H7 (cell line): ENCODE measurements around the gene RBM38. TPM values are rescaled to one million over a fixed set of nuclear protein-coding genes. Genes with fewer than 3 reads are reported as not detected.

Experiments used
- DNase-seq: peaks from one replicate; pipeline ENCODE4 v3.0.0; 2012
- H3K27me3 ChIP-seq: 2 replicates; pipeline ENCODE4 v1.6.0; 2011; ENCODE audit warnings: mild to moderate bottlenecking, low read length; ENCODE audit not compliant: control insufficient read depth, insufficient read depth
- H3K36me3 ChIP-seq: replicated peaks from 2 replicates; pipeline ENCODE4 v1.5.1; 2011; ENCODE audit warnings: low read length; ENCODE audit not compliant: control insufficient read depth, insufficient read depth
- H3K4me3 ChIP-seq: 2 replicates; pipeline ENCODE4 v1.5.1; 2011; ENCODE audit warnings: low read depth, mild to moderate bottlenecking, control low read depth, low read length, moderate library complexity; ENCODE audit not compliant: insufficient read depth
- total RNA-seq: library from RNA; depleted of rRNA; stranded (reverse); fragments of >200 nt; shearing (Covaris generic); gene quantifications from 2 replicates; pipeline ENCODE4 v1.2.3, GENCODE V29; 2014

Gene RBM38
- total RNA-seq, 1 experiment from 2014 or later, result 91.7 TPM

DNA sequence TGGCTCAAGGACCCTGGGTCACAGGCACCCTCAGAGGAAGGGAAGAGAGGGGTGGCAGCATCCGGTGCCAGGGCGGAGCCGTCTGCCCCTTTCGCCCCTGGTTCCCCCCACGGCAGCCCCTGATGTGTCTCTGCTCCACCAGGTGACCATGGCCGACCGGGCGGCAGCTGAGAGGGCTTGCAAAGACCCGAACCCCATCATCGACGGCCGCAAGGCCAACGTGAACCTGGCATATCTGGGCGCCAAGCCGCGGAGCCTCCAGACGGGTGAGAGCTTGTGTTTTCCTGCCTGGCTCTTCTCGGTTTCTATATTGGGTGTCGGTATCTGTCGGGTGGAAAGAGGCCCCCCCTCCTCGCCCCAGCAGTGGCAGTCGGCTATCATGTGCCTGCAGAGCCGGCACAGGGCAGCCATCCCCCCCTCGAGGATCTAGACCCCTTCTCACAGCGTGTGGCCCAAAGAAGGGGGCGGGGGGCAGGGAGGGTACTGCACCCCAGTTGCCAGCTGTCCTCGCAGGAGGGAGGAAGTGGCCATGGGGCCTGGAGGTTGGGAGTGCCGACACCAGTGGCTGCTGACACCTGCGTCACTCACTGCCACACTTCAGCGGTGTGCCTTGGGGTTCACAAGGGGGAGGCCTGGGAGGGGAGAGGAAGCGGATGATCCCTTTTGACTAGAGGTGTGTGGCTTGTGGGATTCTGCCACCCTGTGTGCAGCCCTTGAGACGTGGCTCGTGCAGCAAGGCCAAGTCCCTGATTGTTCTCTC, 1.5 kb downstream of the RBM38 start:
- DNase-seq, result peak; percentile 67
- Histone ChIP-seq H3K27me3 (no peaks in the 10 kb centered on the region), H3K36me3 (peaks cover 23% of the 10 kb centered on the region), H3K4me3 (peak overlapping the region; percentile 84)

DNA sequence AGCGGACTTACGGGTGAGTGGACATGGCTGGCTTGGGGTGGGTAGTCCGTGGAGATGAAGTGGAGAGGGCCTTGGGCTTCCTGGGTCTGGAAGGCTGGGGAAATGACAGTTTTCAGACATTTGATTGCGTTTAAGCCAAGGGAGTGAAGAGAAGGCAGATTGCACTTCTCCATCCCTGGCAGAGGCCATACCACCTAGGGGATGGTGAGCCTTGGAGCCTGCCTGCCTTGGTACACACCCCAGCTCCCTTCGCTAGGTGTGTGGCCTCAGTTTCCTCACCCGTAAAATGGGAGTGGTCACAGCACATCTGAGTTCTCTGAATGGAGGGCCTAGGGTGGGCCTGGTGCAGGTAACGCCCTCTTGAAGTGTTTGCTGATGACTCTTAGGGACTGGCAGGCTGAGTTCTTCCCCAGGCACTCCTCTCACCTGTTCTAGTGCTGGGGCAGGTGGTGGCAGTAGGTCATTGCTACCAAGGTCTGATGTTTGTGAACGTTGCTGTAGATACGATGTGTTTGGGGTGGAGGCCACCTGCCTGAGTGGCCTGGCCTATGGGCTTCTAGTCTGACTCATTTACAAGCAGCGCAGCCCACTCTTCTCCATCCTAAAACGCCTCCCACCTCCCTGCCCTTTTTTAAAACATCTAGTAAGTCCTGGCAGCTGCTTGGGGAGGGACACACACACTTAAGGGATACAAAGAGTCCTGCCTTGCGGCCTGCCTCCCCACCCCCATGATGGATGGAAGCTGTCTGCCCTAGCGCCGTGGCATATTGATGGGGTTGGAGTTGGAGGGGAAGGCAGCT, 2.3 kb downstream of the RBM38 start:
- H3K4me3 ChIP-seq, result no peak overlapping the region
- peak; percentile 36 for DNase-seq
- no peaks in the 10 kb centered on the region for H3K27me3 ChIP-seq

DNA sequence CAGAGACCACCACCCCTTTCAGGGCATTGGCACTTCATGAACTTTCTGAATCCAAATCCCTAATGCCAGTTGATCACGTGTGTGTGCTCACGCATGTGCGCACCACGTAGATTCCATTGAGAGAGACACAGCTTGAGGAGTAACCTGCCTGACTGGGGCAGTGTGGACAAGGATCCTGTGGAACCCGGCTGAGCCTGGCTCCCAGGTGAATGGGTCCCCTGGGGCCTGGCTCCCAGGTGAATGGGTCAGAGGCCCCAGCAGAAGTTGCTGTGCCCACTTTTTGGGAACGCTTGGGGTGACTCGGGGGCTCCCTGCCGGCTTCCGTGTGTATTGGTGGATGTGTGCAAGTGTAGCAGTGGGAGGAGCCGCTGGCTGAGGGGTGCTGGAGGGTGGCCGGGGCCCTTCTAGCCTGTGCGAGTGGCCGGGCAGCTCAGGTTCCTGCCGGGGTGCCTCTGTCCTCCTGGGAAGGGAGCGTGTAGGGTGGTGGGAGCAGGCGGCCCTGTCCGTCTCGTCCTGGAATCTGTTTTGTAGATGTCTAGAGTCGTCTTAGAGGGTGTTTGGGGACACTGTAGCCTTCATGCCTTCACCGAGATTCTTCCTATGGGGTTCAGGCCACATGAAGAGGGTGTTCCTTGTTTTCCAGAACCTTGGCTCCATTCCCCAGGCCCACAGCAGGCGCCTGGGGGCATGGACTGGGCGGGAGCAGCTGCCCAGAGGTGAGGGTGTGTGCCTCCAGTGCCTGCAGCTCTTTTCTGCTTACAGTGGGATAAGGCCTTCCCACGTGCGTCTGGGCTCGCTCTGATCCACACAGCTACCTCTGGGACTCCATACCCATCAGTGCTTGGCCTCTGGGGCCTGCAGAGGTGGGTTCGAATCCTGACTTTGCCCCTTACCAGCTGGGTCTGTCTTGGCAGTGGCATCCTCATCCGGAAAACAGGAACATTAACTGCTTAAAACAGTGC, 3.2 kb downstream of the RBM38 start:
- Histone ChIP-seq H3K4me3 (no peak overlapping the region), H3K27me3 (no peaks in the 10 kb centered on the region), H3K36me3 (peaks cover 26% of the 10 kb centered on the region)
- DNase-seq, result peak; percentile 60

More for the DNA sequence above, 2.3 kb downstream of the RBM38 start:
- H3K36me3 ChIP-seq, result peaks cover 25% of the 10 kb centered on the region

DNA sequence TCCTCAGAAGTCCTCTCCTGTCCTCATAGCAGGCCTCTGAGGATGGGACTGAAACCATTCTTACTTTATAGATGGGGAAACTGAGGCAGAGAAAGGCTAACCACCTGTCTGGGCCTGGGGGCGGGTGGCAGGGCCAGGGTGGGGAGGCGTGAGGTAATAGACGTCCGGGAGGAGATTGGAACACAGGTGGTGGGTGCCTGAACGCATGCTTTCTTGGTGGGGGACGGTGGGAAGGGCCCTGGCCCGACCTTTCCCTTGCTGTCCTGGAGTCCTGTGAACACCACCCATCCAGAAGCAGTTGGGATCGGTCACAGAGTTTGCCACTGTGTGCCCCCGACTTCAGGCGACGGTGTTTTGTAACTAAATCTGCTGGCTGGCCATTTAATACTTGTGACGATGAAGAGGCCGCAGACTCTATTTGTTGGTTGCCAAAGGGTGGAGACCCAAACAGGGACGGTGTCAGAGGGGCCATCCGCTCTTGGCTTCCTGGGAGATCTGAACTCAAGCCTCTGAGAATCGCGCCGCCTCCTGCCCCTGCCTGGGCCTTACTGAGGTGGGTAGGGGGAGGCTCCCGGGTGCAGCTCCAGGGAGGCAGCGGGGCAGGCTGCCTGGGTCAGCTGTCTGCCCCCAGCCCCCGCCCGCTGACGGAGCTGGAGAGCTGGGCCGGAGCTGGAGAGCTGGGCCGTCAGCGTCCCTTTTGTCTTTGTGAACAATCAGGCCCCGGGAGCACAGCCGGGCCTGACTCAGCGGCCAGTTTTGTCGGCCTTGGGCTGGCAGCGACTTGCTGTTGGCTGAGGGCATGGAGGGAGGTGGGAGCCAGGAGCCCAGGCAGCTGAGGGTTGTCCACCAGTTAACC, 4.1 kb downstream of the RBM38 start:
- Histone ChIP-seq H3K27me3 (no peaks in the 10 kb centered on the region), H3K36me3 (peaks cover 26% of the 10 kb centered on the region), H3K4me3 (no peak overlapping the region)
- peak; percentile 92 for DNase-seq

DNA sequence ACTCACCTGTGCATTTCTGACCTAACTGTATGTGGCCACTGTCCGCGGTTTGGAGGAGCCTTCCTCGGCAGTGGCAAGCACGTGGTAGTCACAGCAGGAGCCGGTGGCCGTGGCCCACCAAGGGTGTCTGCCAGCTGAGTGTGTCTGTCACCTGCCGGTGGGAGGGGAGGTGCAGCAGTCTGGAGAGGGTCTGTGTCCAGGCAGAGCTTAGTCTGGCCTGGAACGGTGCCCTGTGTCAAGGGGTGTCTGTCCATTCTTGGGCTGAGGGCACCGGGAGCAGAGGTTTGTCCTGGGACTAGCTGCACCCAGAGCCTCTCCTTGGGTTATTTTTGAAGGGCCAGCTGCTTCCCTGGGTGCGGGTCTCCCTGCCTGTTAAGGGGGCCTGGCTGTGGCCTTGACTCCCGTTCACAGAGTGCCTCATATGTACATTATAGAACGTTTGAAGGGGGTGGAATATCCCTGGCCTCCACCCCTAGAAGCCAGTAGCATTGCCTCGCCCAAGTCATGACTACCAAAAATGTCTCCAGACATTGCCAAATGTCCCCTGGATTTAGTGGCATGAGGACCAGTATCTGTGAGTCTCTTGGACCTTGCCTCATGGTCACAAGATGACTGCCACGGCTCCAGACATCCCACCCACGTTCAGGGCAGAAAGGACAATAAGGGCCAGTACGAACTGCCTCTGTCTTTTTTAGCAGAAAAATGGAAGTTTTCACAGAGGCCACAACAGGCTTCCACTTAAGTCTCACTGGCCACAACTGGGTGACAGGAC, 5.2 kb downstream of the RBM38 start:
- no peak for DNase-seq
- H3K36me3 ChIP-seq, result peaks cover 28% of the 10 kb centered on the region
- H3K27me3 ChIP-seq, result no peaks in the 10 kb centered on the region
- H3K4me3 ChIP-seq, result no peak overlapping the region

DNA sequence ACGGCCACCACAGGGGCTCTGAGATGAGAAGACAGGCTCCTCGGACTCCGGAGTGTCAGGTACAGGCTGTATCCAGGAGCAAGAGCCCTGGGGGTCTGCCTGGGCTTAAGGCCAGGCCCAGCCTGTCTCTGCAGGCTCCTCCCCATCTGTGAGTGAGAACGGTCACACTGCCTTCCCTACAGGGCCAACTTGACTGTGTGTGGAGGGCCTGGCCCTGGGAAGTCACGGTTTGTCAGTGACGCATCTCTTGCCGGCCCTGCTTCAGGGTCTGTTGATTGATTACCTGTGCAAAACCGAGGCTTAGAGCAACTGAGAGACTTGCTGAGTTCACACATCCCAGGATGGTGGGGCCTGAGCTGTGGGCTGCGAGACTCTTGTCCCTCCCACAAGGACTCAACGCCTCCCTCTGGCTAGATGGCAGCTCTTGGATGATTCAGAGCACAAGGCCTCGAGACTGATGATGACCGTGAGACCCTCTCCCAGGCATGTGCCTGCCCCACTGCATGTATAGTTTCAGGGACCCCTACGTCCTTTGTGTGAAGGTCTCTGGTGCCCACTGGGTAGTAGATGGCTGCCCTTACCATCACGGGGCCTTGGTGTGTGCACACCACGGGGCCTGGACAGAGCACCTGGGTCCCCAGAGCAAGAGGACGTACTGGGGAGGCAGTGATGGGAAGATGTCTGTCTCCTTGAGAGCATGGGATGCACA, 5.9 kb downstream of the RBM38 start:
- no peak overlapping the region for H3K4me3 ChIP-seq
- peaks cover 28% of the 10 kb centered on the region for H3K36me3 ChIP-seq
- no peaks in the 10 kb centered on the region for H3K27me3 ChIP-seq
- no peak for DNase-seq

DNA sequence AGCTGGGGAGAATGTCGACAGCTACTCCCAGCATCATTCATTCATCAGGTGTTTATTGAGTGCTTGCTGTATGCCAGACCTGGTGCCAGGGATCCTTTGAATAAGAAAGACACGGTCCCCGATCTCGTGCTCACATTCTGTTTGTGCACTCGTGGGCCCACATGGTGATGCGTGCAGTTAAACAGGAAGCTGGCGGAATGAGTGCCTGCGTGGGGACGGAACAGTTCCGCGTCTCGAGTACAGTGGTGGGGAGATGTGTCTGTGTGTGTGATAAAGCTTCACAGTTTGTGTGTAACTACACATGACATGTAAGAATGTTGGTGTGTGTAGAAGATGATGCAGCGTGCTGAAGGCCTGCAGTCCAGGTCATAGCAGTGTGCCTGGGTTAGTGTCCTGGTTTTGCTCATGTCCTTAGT, 6.5 kb downstream of the RBM38 start:
- H3K36me3 ChIP-seq, result peaks cover 28% of the 10 kb centered on the region
- H3K4me3 ChIP-seq, result no peak overlapping the region
- DNase-seq, result no peak
- H3K27me3 ChIP-seq, result no peaks in the 10 kb centered on the region

DNA sequence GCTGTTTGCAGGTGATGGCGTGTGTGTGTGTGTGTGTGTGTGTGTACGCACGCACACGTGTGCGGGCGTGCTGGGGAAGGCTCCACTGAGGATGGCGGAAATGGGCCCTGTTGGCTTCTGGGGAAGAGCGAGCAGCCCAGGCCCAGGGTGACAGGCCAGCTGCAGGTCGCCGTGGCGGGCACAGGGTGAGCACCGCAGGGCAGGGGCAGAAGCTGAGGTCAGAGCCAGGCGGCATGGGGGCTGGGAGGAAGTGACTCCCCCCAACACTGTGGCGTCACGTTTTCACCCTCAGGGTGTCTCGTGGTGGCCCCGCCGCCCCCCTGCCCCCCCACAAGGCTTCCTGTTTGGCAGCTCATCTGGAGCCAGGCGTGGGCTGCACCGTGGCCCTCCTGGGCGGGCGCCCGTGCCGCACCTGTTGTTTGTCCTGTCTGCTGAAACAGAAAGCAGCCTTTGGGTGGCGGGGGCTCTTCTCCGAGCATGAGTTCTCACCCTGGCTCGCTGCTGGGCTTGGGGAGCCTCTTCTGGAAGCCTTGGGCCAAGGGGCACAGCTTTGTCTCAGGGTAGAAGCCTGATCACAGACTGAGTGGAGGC, 7.1 kb downstream of the RBM38 start:
- Histone ChIP-seq H3K36me3 (peaks cover 24% of the 10 kb centered on the region), H3K27me3 (no peaks in the 10 kb centered on the region), H3K4me3 (no peak overlapping the region)
- DNase-seq, result peak; percentile 50

DNA sequence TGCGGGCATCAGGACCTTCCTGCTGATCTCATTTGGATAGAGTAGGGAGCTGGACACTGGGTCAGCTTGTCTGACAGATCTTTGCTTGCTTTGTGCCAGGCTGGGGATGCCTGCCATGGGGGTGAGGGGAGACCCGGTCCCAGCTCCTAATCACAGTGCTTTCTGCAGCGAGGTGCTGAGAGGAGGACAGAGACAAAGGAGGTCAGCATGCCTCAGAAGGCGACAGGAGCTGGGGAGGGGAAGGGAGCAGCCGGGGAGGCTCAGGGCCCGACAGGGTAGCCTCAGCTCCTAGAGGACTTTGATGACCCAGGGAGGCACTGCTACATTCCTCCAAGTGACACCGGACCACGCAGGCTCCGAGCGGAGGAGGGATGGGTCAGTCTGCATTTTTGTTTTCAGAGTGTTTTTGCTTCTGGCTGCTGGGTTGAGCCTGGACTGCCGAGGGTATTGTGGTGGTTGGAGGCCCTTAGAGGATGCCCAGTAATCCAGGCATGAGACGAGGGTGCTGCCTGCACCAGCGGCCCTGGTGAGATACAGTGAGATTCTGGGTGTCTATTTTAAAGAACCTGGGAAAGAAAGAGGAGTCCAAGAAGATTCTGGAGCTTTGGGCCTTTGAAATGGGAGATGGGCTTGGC, 7.8 kb downstream of the RBM38 start:
- DNase-seq, result peak; percentile 51
- H3K36me3 ChIP-seq, result peaks cover 19% of the 10 kb centered on the region
- H3K27me3 ChIP-seq, result no peaks in the 10 kb centered on the region
- H3K4me3 ChIP-seq, result no peak overlapping the region

DNA sequence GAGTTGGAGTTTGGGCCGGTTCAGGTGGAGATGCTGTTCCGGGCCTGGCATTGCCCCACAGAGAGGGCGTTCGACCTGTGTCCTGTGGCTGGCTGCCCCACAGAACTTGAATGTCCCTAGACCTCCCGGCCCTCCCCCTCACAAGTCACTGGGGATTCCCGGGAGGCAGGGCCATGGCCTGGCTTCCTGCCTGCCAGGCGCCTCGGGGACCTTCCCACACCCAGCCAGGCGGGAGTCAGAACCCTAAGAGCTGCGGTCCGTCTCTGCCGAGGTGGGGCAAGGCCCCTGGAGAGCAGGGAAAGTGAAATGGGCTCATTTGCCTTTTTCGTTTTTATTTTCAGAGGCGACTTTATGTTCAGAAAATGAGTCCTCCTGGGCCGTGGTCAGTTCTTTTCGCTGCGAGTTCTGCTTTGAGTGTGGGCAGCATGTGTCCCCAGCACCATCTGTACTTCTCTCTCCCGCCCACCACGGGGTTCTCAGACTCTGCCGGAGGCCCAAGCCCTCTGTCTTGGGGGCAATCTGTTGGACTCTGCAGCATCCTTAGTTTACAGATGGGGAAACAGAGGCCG, 8.5 kb downstream of the RBM38 start:
- peak; percentile 62 for DNase-seq
- Histone ChIP-seq H3K36me3 (peaks cover 19% of the 10 kb centered on the region), H3K27me3 (no peaks in the 10 kb centered on the region), H3K4me3 (no peak overlapping the region)

DNA sequence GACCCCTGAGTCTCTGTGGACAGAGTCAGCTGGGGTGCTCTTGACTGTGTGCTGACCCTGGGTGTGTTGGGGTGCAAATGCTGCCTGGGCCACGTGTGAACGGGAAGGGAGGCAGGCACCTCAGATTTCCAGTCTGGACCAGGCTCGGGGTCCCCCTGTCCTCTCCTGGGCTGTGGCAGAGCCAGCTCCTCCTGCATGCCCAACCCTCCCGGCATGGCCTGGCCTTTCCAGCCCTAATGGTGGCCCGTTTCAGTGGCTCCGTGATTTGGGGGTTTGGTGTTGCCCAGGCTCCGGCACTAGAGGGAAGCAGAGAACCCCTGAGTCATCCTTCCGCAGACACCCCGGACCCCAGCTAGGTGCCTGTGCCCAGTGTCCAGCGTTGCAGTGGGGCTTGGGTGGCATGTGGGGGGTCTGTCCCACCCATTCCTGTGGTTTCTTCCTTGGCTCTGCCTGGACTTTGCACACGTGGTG, 9.1 kb downstream of the RBM38 start:
- Histone ChIP-seq H3K27me3 (no peaks in the 10 kb centered on the region), H3K4me3 (no peak overlapping the region), H3K36me3 (peaks cover 19% of the 10 kb centered on the region)
- peak; percentile 79 for DNase-seq
